HG03280 (cell line): ENCODE data around the gene NAALADL1.

Source experiments
- ATAC-seq: cut with Tn5 transposase; IDR thresholded peaks from one replicate; pipeline ENCODE4 v1.9.1; 2021; ENCODE audit warnings: mild to moderate bottlenecking, moderate library complexity; ENCODE audit not compliant: unreplicated experiment

Gene NAALADL1, protein sequence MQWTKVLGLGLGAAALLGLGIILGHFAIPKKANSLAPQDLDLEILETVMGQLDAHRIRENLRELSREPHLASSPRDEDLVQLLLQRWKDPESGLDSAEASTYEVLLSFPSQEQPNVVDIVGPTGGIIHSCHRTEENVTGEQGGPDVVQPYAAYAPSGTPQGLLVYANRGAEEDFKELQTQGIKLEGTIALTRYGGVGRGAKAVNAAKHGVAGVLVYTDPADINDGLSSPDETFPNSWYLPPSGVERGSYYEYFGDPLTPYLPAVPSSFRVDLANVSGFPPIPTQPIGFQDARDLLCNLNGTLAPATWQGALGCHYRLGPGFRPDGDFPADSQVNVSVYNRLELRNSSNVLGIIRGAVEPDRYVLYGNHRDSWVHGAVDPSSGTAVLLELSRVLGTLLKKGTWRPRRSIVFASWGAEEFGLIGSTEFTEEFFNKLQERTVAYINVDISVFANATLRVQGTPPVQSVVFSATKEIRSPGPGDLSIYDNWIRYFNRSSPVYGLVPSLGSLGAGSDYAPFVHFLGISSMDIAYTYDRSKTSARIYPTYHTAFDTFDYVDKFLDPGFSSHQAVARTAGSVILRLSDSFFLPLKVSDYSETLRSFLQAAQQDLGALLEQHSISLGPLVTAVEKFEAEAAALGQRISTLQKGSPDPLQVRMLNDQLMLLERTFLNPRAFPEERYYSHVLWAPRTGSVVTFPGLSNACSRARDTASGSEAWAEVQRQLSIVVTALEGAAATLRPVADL

DNA sequence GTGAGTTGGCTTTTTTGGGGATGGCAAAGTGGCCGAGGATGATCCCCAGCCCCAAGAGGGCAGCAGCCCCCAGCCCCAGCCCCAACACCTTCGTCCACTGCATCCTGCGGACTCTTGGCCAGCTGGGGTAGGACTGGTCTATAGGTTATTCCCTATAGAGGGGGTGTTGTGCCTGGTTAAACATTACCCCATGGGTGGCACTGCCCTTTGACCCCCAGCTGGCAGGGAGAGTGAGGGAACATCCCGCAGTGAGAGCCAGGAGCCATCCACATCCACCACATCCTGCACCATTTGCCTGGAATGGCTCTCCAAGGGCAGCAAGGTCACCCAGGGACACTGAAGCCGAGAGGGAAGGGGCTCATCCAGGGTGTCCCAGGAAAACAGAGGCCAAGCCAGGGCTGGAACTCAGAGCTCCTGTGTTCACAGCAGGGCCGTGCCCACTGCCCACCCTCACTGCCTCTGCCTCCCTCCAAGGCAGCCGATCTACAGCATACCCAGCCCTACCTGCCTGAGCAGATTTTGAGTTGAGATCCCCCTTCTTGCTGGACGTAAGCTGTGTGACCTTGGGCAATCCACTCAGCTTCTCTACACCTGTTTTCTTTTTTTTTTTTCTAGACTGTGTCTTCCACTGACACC is at the start of gene NAALADL1:
TSS of gene NAALADL1 (minus strand) at position 135 of the 636 bp plus-strand sequence. CDS start at position 103, 32 bp downstream.
- no peak for ATAC-seq

DNA sequence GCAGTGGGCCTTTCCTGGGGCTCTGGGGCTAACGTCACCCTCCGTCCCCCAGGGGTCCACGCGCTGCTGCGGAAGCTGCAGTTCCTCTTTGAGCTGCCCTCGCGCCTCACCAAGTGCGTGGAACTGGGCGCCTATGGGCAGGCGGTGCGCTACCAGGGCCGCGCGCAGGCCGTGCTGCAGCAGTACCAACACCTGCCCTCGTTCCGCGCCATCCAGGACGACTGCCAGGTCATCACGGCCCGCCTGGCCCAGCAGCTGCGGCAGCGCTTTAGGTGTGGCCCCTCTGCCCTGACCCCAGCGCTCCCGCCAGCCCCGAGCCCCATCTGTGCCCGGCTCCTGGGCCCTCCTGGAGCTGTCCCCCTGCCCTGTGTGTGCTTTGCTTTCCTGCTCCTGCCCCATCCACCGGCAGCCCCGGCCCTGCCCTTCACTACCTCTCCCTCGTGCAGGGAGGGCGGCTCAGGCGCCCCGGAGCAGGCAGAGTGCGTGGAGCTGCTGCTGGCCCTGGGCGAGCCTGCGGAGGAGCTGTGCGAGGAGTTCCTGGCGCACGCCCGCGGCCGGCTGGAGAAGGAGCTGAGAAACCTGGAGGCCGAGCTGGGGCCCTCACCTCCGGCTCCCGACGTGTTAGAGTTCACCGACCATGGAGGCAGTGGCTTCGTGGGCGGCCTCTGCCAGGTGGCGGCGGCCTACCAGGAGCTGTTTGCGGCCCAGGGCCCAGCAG is 49.6 kb upstream of the NAALADL1 start:
- no peak for ATAC-seq

DNA sequence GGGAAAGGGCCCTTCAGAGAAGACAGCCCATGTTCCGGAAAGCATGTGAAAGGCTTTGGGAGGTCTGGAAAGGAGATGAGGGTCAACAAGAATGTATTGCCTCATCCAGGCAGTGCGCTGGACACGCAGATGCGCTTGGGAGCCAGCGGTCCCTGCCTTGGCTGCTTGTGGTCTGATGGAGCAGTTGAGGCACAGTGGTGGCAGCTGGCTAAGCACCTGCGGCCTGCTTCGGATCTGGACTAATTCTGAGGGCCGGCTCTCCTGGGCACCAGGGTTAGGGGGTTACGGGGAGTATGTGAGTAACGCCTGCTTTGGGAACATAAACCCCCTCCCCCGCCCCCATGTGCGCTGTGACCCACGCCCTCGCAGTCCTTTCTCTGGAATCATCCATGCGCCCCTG is 48.7 kb upstream of the NAALADL1 start:
- no peak for ATAC-seq

DNA sequence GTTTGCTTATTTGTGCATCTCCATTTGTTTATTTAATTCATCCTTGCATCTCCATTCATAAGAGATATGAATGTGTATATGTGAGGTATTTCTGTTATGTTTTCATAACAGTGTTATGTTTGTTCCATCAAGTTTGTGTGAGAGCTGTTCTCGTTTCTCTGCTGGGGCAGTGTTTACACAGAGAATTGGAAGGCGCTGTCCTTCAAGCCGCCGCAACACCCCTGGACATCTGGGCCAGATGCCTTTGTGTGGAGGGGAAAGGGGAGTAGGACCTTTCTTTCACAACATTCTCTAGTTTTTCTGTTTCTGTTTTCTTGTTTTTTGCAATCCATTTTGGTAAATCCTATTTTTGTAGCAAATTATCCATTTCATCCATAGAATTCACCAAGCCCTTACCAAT is 46.3 kb upstream of the NAALADL1 start:
- ATAC-seq, result no peak

DNA sequence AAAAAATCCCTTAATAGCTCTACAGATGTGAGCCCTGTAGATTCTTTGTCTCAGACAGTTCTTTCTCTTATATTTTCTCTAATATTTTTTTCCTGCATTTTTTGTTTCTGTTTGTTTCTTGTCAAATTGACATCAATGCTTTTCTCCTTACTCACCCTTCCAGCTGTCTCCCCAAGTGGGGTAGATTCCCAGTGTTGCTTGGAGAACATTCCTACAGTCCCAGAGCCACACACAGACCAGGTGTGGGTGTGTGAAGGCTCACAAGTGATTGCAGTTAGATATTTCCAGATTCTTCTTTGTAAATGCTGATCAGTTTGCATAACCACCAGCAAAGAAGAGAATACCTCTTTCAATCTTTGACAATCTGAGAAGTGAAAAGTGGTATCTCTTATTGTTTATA is 45.1 kb upstream of the NAALADL1 start:
- ATAC-seq, result no peak

DNA sequence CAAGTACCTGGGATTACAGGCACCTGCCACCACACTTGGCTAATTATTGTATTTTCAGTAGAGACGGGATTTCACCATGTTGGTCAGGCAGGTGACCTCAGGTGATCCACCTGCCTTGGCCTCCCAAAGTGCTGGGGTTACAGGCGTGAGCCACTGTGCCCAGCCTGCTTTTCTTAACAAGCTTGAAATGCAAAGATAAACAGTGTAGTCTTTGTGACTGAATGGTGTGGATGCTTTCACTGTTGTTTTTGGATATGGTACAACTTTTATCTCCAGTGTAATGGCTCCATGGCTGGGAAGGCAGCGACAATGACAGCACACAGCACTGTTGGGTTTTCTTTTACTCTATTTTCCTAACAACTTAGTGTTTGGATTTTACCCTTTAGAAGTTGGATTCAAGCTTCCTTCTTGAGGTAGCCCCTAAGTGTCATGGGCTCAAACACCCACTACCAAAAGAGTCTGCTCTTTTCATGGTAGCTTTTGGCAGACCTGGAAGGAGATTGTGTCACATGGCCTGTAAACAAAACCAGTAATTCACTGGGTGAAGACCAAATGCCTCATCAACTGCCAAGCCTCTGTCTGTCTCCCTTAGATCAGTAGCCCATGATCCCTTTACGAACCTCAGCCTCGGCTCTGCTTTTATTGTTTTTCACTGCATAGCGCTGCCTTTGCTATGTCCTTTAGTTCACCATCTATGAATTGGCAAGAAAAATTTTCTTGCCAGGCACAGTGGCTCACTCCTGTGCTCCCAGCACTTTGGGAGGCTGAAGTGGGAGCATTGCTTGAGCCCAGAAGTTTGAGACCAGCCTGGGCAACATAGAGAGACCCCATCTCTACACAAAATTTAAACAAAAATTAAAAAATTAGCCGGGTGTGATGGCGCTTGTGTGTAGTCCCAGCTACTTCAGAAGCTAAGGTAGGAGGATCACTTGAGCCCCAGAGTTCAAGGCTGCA is 44.1 kb upstream of the NAALADL1 start:
- ATAC-seq, result no peak

DNA sequence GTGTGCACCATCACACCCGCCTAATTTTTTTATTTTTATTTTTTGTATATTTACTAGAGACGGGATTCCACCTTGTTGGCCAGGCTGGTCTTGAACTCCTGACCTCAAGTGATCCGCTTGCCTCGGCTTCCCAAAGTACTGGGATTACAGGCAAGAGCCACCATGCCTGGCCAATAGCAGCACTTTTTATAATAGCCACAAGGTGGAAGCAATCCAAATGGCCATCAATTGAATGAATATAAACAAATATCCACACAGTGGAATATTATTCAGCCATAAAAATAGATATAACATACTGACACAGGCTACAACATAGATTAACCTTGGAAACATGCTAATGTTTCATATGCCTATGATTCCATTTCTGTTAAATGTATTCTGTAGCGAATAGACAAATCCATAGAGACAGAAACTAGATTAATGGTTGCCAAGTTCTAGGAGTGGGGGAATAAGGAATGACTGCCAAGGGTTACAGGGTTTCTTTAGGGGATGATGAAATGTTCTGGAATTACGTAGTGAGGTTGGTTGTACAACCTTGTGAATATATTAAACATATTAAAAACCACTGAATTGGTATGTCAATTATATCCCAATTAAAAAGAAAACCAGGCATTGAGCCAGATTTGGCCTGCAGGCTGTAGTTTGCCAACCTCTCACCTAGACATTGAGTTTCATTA is 42.5 kb upstream of the NAALADL1 start:
- no peak for ATAC-seq

DNA sequence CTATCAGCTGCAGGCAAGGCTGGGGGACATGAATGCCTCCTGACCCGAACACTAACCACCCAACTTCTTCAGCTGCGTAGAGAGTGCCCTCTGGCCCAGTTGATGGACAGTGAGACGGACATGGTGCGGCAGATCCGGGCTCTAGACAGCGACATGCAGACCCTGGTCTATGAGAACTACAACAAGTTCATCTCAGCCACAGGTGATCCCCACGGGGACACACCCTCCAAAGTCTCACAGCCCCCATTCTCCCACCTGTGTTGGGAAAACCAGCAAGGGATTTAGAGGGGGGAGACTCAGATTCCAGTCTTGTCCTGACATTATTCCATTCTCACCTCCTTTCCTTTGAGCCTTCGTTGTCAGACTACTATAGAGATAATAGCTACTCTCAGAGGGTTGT is 38.6 kb upstream of the NAALADL1 start:
- no peak for ATAC-seq

DNA sequence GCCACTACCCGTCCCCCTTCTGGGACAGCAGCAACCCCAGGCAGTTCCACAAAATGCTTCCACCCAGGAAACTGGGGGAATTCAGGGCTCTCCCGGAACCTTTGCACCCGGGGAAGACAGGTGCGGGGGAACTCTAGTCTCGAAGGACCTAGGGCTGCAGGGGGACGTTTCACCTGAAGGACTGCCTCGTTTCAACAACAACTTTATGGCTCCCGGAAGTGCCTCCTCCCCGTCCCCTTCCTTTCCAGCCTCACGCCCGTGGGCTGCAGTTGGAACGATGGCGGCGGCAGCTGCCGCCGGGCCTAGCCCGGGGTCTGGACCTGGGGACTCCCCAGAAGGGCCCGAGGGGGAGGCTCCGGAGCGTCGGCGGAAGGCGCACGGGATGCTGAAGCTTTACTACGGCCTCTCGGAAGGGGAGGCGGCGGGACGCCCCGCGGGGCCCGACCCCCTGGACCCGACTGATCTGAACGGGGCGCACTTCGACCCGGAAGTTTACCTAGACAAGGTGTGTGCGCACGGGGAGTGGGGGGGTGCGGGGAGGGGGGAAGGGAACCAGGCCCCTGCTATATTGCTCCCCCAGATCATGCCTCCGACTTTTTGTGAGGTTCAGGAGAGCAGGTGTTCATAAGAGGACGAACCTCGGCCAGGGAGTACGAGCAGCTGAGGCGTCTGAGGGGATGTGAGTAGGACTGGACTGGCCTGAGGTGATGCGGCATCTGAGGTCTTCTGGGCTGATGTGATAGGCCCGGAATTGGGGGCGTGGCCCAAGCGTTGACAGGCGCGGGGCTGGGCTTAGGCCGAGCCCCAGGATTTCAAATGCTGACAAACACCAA is 37.8 kb upstream of the NAALADL1 start, which contains the start of gene VPS51:
TSS of gene VPS51 (plus strand) at position 241 of the 833 bp plus-strand sequence. CDS start at position 278, 37 bp downstream.
- peak; percentile 86 for ATAC-seq

DNA sequence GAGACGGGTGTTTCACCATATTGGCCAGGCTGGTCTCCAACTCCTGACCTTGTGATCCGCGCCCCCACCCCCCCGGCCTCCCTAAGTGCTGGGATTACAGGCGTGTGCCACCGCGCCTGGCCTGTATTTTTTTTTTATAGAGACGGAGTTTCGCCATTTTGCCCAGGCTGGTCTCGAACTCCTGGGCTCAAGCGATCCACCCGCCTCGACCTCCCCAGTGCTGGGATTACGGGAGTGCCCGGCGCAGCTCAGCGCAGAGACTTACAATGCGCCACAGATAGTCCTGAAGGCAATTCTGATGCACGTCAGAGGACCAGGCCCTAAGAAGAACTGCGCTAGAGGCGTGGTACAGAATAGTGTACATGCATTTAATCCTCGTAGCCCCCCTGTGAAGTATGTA is 37.1 kb upstream of the NAALADL1 start:
- no peak for ATAC-seq

DNA sequence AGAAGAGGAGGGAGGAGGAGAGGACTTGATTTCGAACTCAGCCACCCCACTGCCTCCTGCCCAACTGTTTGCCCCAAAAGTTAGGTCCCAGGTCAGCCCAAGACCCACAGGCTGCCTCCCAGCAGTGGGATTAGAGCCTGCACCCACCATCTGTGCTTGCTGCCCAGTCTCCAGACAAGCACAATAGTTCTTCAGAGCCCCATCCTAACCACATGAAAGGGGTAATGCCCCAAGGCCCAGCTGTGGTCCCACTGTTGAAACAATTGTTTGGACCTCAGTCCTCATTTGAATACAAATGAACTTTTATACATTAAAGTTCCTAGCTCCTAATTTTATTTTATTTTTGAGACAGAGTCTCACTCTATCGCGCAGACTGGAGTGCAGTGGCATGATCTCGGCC is 32.3 kb upstream of the NAALADL1 start:
- ATAC-seq, result no peak

DNA sequence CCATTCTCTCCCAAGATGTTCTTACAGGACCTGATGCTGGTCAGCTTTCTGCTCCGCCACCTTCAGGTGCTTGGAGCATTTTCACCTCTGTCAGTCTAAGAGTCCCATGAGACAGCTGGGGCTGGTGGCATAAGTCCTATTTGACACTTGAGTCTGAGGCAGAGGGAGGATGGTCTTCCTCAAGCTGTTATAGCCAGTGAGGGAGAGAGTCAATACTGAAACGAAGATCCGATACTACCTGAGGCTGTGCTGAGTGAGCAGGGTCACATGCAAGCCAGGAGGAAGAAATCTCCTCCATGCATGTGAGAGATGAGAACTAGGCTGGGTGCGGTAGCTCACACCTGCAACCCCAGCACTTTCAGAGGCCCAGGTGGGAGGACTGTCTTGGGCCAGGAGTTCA is 31.3 kb upstream of the NAALADL1 start:
- no peak for ATAC-seq

DNA sequence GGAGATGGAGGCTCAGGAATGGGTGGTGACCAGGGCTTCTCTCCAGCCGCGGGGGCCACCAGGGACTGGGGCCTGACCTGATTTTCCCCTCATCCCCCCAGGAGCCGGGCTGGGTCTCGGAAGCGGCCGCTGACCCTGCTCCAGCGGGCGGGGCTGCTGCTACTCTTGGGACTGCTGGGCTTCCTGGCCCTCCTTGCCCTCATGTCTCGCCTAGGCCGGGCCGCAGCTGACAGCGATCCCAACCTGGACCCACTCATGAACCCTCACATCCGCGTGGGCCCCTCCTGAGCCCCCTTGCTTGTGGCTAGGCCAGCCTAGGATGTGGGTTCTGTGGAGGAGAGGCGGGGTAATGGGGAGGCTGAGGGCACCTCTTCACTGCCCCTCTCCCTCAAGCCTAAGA is 29.5 kb upstream of the NAALADL1 start:
- ATAC-seq, result no peak

DNA sequence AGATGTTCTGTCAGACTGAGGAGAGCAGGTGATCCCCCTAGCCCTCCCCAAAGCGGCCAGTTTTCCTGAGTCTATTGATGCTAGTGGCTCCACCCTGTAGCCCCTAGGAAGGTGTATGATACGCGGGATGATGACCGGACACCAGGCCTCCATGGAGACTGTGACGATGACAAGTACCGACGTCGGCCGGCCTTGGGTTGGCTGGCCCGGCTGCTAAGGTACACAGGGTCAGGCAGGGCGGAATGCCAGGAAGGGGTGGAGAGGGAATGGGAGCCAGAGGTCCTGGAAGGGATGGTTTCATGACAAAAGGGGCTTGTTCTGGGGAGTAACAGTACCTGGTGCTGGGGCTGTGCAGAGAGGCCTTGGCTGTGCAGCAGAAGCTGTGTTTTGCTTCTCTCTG is 28.9 kb upstream of the NAALADL1 start:
- no peak for ATAC-seq

DNA sequence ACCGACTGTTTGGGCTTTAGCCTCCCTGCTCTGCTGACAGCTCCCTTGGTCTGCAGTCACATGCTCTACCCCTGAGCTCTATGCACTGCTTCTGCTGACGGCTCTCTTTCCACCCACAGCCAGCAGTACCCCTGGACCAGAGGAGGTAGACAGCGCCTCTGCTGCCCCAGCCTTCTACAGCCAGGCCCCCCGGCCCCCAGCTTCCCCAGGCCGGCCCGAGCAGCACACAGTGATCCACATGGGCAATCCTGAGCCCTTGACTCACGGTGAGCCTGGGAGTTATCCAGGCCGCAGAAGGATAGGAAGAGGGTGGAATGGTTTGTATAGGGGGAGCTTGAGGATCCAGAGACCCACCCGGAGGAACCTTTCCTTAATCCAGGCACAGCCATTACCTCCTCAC is 28.5 kb upstream of the NAALADL1 start:
- no peak for ATAC-seq

DNA sequence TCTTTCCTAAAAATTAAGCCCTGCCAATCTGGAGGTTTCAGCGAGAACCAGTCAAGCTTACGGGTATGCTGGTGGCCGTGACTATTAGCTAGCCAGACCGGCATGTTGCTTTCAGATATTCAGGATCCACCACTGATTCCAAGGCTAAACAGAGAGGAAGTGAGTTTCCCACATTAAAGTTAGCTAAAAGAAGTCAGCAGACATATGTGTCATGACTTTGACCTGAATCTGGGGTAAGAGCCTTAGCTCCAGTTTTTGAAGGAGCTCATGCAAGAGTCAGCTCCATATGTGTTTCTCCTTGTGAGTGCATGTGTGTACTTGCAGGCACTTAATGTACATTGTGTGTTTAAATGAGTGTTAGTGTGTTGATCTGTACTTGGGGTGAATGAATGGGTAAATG is 27.1 kb upstream of the NAALADL1 start:
- no peak for ATAC-seq

DNA sequence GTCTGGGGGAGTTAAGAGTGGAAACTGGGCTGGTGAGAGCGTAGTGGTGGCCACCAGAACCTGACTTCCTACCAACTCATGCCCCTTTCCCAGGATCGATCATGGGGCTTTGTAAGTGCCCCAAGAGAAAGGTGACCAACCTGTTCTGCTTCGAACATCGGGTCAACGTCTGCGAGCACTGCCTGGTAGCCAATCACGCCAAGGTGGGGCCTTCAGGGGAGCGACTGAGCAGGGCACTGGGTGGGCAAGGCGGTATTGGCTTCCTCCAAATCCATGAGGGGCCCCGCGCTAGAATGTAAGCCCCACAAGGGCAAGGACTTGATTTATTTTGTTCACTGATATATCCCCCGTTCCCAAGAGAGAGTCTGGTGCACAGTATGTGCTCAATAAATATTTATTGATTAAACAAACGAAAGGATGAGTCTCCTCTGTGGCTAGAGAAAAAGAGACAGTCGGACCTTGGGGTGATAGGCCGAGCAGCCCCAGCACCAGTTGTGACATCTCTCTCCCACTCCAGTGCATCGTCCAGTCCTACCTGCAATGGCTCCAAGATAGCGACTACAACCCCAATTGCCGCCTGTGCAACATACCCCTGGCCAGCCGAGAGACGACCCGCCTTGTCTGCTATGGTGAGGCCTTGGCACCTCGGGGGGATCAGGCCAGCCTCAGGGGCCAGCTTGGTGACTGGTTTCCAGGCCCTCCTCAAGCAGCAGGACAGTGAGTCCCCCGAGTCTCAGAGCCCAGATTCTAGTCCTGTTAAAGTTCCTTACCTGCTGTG is 26.4 kb upstream of the NAALADL1 start:
- no peak for ATAC-seq
